GM19463 (cell line): ENCODE data around the gene PCIF1.
"Not testable (repeated sequence)": the region's sequence is repeated elsewhere in the genome, so short reads cannot be mapped to it uniquely, and the experiment has no call there.

Experiments used
- ATAC-seq: cut with Tn5 transposase; IDR thresholded peaks from one replicate; pipeline ENCODE4 v1.9.1; 2021; ENCODE audit warnings: mild to moderate bottlenecking, moderate library complexity; ENCODE audit not compliant: unreplicated experiment

The PCIF1 gene

GRCh38 chr20:45921337-45922189 lies 12.9 kb upstream of the PCIF1 start:
- ATAC-seq, result no peak

GRCh38 chr20:45924391-45925261 lies 9.9 kb upstream of the PCIF1 start:
- no peak for ATAC-seq

DNA sequence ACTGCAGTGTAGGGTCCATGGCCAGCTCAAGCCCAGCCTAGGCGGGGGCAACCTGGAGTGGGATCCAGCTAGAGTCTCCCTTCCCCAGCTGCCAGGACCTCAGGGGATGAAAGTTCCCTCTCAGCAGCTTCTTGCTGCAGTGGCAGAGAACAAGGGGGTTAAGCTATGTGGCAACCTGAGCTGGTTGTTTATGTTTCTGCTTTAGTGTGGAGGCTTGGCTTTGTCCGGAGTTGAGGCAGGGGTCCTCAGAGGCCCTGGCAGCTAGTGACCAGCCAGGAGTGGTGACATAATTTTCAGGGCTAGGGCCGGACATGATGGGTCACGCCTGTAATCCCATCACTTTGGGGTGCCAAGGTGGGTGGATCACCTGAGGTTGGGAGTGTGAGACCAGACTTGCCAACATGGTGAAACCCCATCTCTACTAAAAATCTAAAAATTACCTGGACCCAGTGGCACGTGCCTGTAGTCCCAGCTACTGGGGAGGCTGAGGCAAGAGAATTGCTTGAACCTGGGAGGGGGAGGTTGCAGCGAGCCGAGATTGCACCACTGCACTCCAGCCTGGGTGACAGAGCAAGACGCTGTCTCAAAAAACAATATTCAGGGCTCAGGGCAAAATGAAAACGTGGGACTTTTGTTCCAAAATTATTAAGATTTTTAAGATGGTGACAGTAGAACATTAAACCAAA lies 8.5 kb upstream of the PCIF1 start:
- no peak for ATAC-seq

GRCh38 chr20:45926731-45927070 lies 7.8 kb upstream of the PCIF1 start:
- ATAC-seq, result no peak

- ATAC-seq, result no peak
Observed at GRCh38 chr20:45927071-45927878, 7.2 kb upstream of the PCIF1 start.

DNA sequence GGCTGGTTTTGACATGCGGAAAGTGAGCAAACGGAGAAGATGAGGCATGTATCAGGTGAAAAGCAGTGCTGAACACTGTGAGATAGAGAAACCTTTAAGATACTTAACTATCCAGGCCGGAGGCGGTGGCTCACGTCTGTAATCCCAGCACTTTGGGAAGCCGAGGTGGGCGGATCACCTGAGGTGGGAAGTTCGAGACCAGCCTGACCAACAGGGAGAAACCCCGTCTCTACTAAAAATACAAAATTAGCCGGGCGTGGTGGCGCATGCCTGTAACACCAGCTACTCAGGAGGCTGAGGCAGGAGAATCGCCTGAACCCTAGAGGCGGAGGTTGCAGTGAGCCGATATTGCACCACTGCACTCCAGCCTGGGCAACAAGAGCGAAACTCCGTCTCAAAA lies 2.8 kb upstream of the PCIF1 start:
- ATAC-seq, result not testable (repeated sequence)

- no peak for ATAC-seq
Observed at GRCh38 chr20:45933266-45934045, 1.0 kb upstream of the PCIF1 start.

- ATAC-seq, result no peak
Observed at GRCh38 chr20:45934046-45934585, 367 bp upstream of the PCIF1 start.

- no peak for ATAC-seq
Observed at GRCh38 chr20:45935416-45936046, 1.0 kb downstream of the PCIF1 start.

GRCh38 chr20:45937765-45938164 lies 3.3 kb downstream of the PCIF1 start:
- ATAC-seq, result no peak

GRCh38 chr20:45938727-45939438 lies 4.4 kb downstream of the PCIF1 start:
- no peak for ATAC-seq

- no peak for ATAC-seq
Observed at GRCh38 chr20:45940053-45940452, 5.6 kb downstream of the PCIF1 start.

DNA sequence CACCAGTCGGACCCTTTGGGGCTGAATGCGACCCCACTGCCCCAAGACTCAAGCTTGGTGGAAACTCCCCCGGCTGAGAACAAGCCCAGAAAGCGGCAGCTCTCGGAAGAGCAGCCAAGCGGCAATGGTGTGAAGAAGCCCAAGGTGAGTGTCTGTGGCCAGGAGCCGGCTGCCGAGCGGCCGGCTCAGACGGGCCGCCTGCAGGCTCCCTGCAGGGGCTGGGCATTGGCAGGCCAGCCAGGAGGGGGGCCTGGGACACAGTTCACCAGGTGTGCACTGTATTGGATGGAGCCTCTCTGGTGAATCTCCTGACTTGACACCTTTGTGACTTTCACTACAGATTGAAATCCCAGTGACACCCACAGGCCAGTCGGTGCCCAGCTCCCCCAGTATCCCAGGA lies 6.0 kb downstream of the PCIF1 start:
- ATAC-seq, result no peak

DNA sequence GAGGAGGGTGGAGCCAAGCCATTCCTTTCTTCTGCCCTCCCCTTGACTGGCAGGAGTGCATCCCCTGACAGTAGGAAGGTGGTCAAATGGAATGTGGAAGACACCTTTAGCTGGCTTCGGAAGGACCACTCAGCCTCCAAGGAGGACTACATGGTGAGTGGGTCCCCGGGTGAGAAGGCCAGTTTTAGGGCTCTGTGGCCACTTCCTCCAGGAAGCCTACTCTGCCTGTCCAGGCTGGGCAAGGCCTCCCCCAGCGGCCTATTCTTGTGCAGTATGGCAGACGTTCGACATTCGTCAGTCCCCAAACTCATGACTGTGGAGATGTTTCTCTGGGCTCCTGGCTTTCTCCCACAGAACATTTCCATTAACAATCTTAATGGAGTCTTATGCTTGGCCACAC lies 9.1 kb downstream of the PCIF1 start:
- no peak for ATAC-seq

- ATAC-seq, result no peak
Observed at GRCh38 chr20:45944151-45944964, 9.9 kb downstream of the PCIF1 start.

DNA sequence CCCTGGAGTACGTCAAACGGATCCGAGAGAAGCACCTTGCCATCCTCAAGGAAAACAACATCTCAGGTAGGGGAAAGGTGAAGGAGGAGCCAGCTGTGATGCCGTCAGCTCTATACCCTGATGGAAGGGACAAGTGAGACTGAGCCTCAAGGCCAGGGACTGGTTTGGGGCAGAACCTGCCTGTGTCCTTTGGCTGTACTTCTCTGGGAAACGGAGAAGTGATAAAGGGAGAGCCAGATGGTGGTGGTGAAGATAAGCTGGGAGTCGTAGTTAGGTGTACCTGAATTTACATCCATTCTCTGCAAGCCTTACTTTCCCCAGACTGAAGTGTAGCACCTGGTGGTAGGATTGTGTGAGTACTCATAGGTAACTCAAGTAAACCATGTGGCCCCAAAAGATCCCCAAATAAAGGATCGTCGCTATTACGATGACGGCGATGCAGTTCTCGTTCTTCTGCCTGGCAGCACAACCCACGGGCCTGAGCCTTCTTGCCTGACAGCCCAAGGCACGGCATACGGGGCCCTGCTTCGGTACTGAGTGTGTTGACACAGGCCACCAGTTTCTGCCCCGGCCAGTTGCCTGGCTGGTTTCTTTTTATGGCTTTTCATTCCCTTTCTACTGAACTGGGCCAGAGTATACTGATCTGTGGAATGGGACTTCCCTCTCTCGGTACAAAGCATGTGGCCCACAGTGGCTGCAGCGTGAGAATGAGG lies 10.6 kb downstream of the PCIF1 start:
- ATAC-seq, result no peak

DNA sequence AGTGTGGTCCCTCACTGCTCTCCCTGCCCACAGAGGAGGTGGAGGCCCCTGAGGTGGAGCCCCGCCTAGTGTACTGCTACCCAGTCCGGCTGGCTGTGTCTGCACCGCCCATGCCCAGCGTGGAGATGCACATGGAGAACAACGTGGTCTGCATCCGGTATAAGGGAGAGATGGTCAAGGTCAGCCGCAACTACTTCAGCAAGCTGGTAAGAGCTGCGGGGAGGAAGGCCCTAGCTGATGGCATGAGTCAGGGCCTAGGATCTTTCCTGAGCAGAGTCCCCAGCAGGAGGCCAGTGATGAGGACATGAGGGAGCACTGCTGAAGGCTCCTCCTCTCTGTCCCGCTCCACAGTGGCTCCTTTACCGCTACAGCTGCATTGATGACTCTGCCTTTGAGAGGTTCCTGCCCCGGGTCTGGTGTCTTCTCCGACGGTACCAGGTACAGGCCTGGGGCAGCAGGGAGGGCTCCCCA lies 11.2 kb downstream of the PCIF1 start:
- no peak for ATAC-seq
